CD4-positive, alpha-beta T cell (primary cell): ENCODE results near the gene TAF1L. TPM values are rescaled to one million over a fixed set of nuclear protein-coding genes. Genes with fewer than 3 reads are reported as not detected.

Experiments
- ATAC-seq: fragments of 200-7000 bp; cut with Tn5 transposase; one replicate; pipeline ENCODE4 v1.10.0; 2022; ENCODE audit warnings: mild to moderate bottlenecking; ENCODE audit not compliant: poor library complexity
- CTCF ChIA-PET: fragments of 350-600 bp; sonication (Branson Sonifier 250); formaldehyde crosslinking; loops from one replicate; lab custom pipeline; 2021; ENCODE audit warnings: antibody characterized with exemption, inconsistent platforms; lab: Charles Lee
- POLR2A ChIA-PET: fragments of 350-600 bp; sonication (Branson Sonifier 250); formaldehyde crosslinking; loops from one replicate; lab custom pipeline; 2021; ENCODE audit warnings: antibody characterized with exemption, inconsistent platforms; lab: Charles Lee
- DNase-seq, 14 experiments: peaks; one replicate each; pipeline ENCODE4 v3.0.0-alpha.2; 2013 to 2020; ENCODE audit warnings: mixed read lengths in 2 of 14
- H3K27ac ChIP-seq, 2 donors: one replicate each; pipeline versions ENCODE4 v1.5.1 to v1.7.0; 2013; ENCODE audit warnings: low read length in 2 of 2, low read depth in 1 of 2, mild to moderate bottlenecking in 1 of 2
- H3K27me3 ChIP-seq, 2 experiments: 1 replicate in 1 of 2; 2 replicates in 1 of 2; pipeline versions ENCODE4 v1.6.1 to v1.7.0; 2013; ENCODE audit warnings: low read length in 2 of 2, control low read depth in 1 of 2, mild to moderate bottlenecking in 1 of 2, moderate library complexity in 1 of 2; ENCODE audit not compliant: insufficient read depth in 2 of 2, control insufficient read depth in 1 of 2
- H3K36me3 ChIP-seq: one replicate; pipeline ENCODE4 v1.6.1; 2013; ENCODE audit warnings: low read length, control low read depth; ENCODE audit not compliant: insufficient read depth
- H3K4me1 ChIP-seq: one replicate; pipeline ENCODE4 v1.6.1; 2013; ENCODE audit warnings: low read length, control low read depth; ENCODE audit not compliant: insufficient read depth
- H3K4me3 ChIP-seq: one replicate; pipeline ENCODE4 v1.5.1; 2013; ENCODE audit warnings: mild to moderate bottlenecking, low read length, moderate library complexity
- H3K9me3 ChIP-seq, 2 experiments: 1 replicate in 1 of 2; 2 replicates in 1 of 2; pipeline versions ENCODE4 v1.6.1 to v1.7.0; 2013; ENCODE audit warnings: low read length in 2 of 2, mild to moderate bottlenecking in 2 of 2, control low read depth in 1 of 2, moderate library complexity in 1 of 2; ENCODE audit not compliant: control insufficient read depth in 1 of 2, insufficient read depth in 1 of 2
- H3K27ac Mint-ChIP-seq: one replicate; pipeline ENCODE4 v1.8.0; 2020; ENCODE audit warnings: mixed read lengths
- H3K27me3 Mint-ChIP-seq: one replicate; pipeline ENCODE4 v1.8.0; 2021; ENCODE audit warnings: mixed read lengths
- H3K36me3 Mint-ChIP-seq: one replicate; pipeline ENCODE4 v1.8.0; 2021; ENCODE audit warnings: low read depth, mixed read lengths
- H3K4me1 Mint-ChIP-seq: one replicate; pipeline ENCODE4 v1.8.0; 2021; ENCODE audit warnings: low read depth, mixed read lengths
- H3K4me3 Mint-ChIP-seq: one replicate; pipeline ENCODE4 v1.8.0; 2020; ENCODE audit warnings: mild to moderate bottlenecking, mixed read lengths
- H3K9me3 Mint-ChIP-seq: one replicate; pipeline ENCODE4 v1.8.0; 2020; ENCODE audit warnings: mixed read lengths
- intact Hi-C, 2 experiments: fragments of 100-400 bp; cut with DNase I in 1 of 2; cut with micrococcal nuclease in 1 of 2; formaldehyde crosslinking; loops; one replicate each; pipeline versions ENCODE4 v1.15.1 to v1.9.0; 2023 to 2025; cut with DNase I, micrococcal nuclease
- total RNA-seq, 174 experiments: library from RNA in 2 of 174; stranded (reverse) in 2 of 174; gene quantifications; one replicate each; pipeline ENCODE4 v1.2.3 and lab custom pipeline; 2021 to 2026
- TF ChIP-seq, protein P1 (sequence below): fragments of 200-600 bp; IDR thresholded peaks from one replicate; pipeline ENCODE4 v1.8.0; 2022; ENCODE audit warnings: antibody characterized with exemption, mild to moderate bottlenecking

TAF1L gene
- total RNA-seq, 2 experiments from 2014 or later, result 0.06 TPM; not detected in 1

DNA sequence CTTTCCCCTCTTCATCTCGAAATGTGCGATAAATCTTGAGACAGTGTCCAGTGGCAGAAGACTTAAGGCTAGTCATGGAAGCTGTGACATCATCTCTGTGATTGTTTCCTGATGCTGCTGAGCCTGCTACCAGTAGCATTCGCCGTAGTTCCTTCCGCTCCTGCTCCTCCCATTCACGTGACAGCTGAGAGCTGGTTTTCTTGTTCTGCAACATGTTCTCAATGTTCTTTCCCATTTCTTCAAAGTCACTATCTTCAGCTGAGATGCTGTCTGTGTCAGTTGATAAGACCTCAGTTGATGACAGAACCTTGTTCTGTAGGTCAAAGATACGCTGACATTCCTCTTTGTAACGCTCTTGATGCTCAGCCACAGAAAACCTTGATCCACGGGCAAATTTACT, 3.5 kb downstream of the TAF1L start:
- ChIA-PET POLR2A (no interaction called here), CTCF (no interaction called here)
- intact Hi-C loops, result no loop called here

DNA sequence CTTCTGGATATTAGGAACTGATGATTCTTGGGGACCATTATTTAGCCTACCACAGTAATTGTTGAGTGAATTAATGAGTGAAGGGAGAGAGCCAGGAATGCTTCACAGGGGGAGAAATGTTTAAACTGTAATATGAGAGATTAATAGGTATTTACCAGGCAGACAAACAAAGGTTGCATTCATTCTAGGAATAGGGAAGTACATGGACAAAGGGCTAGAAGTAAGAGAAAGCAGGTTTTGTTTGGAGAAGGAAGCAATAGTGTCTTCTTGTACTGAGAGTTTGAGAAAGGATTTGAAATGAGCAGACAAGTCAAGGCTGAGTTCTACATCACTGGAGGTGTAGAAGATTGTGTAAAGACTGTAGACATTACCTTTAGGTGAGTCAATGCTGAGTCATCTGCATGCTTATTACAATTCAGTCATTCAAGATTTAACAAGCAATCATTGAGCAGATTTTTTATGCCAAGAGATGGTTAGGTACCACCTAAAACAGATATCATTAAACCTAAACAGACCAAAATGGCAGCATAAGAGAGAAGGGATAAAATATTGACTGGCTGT, 8.0 kb downstream of the TAF1L start:
- TF ChIP-seq, protein P1, sequence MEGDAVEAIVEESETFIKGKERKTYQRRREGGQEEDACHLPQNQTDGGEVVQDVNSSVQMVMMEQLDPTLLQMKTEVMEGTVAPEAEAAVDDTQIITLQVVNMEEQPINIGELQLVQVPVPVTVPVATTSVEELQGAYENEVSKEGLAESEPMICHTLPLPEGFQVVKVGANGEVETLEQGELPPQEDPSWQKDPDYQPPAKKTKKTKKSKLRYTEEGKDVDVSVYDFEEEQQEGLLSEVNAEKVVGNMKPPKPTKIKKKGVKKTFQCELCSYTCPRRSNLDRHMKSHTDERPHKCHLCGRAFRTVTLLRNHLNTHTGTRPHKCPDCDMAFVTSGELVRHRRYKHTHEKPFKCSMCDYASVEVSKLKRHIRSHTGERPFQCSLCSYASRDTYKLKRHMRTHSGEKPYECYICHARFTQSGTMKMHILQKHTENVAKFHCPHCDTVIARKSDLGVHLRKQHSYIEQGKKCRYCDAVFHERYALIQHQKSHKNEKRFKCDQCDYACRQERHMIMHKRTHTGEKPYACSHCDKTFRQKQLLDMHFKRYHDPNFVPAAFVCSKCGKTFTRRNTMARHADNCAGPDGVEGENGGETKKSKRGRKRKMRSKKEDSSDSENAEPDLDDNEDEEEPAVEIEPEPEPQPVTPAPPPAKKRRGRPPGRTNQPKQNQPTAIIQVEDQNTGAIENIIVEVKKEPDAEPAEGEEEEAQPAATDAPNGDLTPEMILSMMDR, result no peak
- H3K27me3 ChIP-seq, result peaks cover 2 to 6% of the 10 kb centered on the region in 2 experiments
- Mint-ChIP-seq H3K27ac (no peak overlapping the region), H3K9me3 (no peaks in the 10 kb centered on the region), H3K4me1 (no peaks in the 10 kb centered on the region), H3K36me3 (no peaks in the 10 kb centered on the region), H3K27me3 (peaks cover 4% of the 10 kb centered on the region), H3K4me3 (no peak overlapping the region)
- CTCF ChIA-PET, result no interaction called here
- POLR2A ChIA-PET, result no interaction called here
- ATAC-seq, result no peak
- H3K4me1 ChIP-seq, result no peaks in the 10 kb centered on the region
- intact Hi-C loops, result no loop called here
- no peak overlapping the region for H3K4me3 ChIP-seq
- no peaks in the 10 kb centered on the region for H3K36me3 ChIP-seq
- no peaks in the 10 kb centered on the region for H3K9me3 ChIP-seq
- DNase-seq, result no peak
- no peak overlapping the region for H3K27ac ChIP-seq

More for the DNA sequence above, 3.5 kb downstream of the TAF1L start:
- TF ChIP-seq, protein P1, result no peak
- Histone ChIP-seq H3K36me3 (no peaks in the 10 kb centered on the region), H3K27ac (no peak overlapping the region), H3K4me3 (no peak overlapping the region), H3K4me1 (no peaks in the 10 kb centered on the region), H3K9me3 (peaks cover 0 to 5% of the 10 kb centered on the region in 2 experiments), H3K27me3 (peaks cover 0 to 4% of the 10 kb centered on the region in 2 experiments)
- no peaks in the 10 kb centered on the region for H3K4me1 Mint-ChIP-seq
- DNase-seq (no peak), ATAC-seq (no peak)
- no peaks in the 10 kb centered on the region for H3K9me3 Mint-ChIP-seq
- H3K4me3 Mint-ChIP-seq, result no peak overlapping the region
- peaks cover 4% of the 10 kb centered on the region for H3K27me3 Mint-ChIP-seq
- H3K36me3 Mint-ChIP-seq, result no peaks in the 10 kb centered on the region
- H3K27ac Mint-ChIP-seq, result no peak overlapping the region

DNA sequence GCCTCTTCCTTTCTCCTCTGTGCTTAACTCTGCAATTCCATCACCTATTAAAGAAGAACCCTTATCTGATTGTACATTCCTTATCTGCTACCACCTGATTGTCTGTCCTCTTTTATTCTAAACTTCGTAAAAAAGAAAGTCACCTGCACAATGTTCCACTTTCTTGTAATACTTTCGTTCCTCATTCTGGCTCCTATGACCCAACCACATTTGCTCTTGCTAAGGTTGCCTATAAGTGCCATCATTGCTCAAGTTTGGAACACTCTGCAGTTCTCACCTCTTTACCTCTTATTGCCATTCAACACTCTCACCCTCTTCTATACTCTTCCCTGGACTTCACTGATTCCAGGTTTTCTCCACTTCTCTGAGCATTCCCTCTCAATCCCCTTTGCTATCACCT, 10.1 kb downstream of the TAF1L start:
- Histone ChIP-seq H3K27me3 (peaks cover 2 to 6% of the 10 kb centered on the region in 2 experiments), H3K9me3 (no peaks in the 10 kb centered on the region), H3K4me3 (no peak overlapping the region), H3K36me3 (no peaks in the 10 kb centered on the region), H3K27ac (no peak overlapping the region), H3K4me1 (no peaks in the 10 kb centered on the region)
- DNase-seq, result no peak
- Mint-ChIP-seq H3K4me3 (no peak overlapping the region), H3K9me3 (no peaks in the 10 kb centered on the region), H3K27ac (no peak overlapping the region), H3K27me3 (peaks cover 10% of the 10 kb centered on the region), H3K4me1 (no peaks in the 10 kb centered on the region), H3K36me3 (no peaks in the 10 kb centered on the region)
- intact Hi-C loops, result no loop called here
- ATAC-seq, result no peak
- ChIA-PET CTCF (no interaction called here), POLR2A (no interaction called here)
- TF ChIP-seq, protein P1, result no peak
